IMR-90 (cell line): Measurements from ENCODE around the gene ZNF587.

Experiments
- BHLHE40 ChIP-seq: fragments of 150-350 bp; IDR thresholded peaks from 2 replicates; pipeline ENCODE4 v1.6.1; 2016; ENCODE audit warnings: mild to moderate bottlenecking, low read depth, low read length
- CEBPB ChIP-seq: IDR thresholded peaks from 2 replicates; pipeline ENCODE4 v1.6.1; 2012; ENCODE audit warnings: low read depth, low read length, improper control_type of control experiment
- POLR2A ChIP-seq: IDR thresholded peaks from 2 replicates; pipeline ENCODE4 v1.6.1; 2012; ENCODE audit warnings: mild to moderate bottlenecking, low read depth, low read length
- SMC3 ChIP-seq: fragments of 150-350 bp; IDR thresholded peaks from 2 replicates; pipeline ENCODE4 v1.6.1; 2016; ENCODE audit warnings: low read depth, mild to moderate bottlenecking, antibody characterized with exemption, low read length, moderate library complexity
- TF ChIP-seq, protein P1 (sequence below): conservative IDR thresholded peaks from 2 replicates; pipeline ENCODE4 v1.5.1; 2012; ENCODE audit warnings: mild to moderate bottlenecking, low read depth, low read length, improper control_type of control experiment
- TF ChIP-seq, protein P2 (sequence below): fragments of 150-350 bp; IDR thresholded peaks from 2 replicates; pipeline ENCODE4 v1.6.1; 2017; ENCODE audit warnings: mild to moderate bottlenecking, antibody characterized with exemption, low read length, low read depth

DNA sequence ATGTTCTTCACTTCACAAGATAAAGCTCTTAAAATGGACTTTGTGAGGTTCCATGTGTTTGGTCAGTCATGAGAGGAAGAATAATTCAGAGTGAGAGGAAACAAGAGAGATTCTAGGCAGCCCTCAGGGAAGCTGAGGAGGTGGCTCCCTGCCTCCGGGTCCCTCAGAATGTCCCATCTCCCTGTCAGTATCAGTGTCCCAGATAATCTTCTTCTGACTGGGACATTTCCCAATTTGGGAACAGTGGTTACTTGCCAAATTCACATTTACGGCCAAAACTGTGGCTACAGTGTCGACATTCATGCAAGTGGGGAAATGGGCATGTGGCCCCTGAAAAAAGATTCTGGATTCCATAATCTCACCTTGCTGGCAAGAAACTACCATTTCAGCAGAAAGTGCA is 57.7 kb downstream of the ZNF587 start:
- TF ChIP-seq, protein P1, sequence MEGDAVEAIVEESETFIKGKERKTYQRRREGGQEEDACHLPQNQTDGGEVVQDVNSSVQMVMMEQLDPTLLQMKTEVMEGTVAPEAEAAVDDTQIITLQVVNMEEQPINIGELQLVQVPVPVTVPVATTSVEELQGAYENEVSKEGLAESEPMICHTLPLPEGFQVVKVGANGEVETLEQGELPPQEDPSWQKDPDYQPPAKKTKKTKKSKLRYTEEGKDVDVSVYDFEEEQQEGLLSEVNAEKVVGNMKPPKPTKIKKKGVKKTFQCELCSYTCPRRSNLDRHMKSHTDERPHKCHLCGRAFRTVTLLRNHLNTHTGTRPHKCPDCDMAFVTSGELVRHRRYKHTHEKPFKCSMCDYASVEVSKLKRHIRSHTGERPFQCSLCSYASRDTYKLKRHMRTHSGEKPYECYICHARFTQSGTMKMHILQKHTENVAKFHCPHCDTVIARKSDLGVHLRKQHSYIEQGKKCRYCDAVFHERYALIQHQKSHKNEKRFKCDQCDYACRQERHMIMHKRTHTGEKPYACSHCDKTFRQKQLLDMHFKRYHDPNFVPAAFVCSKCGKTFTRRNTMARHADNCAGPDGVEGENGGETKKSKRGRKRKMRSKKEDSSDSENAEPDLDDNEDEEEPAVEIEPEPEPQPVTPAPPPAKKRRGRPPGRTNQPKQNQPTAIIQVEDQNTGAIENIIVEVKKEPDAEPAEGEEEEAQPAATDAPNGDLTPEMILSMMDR: no peak
- TF ChIP-seq POLR2A (no peak), SMC3 (no peak), BHLHE40 (no peak), CEBPB (no peak)
- TF ChIP-seq, protein P2, sequence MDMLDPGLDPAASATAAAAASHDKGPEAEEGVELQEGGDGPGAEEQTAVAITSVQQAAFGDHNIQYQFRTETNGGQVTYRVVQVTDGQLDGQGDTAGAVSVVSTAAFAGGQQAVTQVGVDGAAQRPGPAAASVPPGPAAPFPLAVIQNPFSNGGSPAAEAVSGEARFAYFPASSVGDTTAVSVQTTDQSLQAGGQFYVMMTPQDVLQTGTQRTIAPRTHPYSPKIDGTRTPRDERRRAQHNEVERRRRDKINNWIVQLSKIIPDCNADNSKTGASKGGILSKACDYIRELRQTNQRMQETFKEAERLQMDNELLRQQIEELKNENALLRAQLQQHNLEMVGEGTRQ: no peak
